Panc1 (cell line): ENCODE measurements around the gene HOXB3. TPM values are rescaled to one million over a fixed set of nuclear protein-coding genes. Genes with fewer than 3 reads are reported as not detected.

Experiments used
- ATAC-seq: fragments of 200-7000 bp; cut with Tn5 transposase; 2 replicates; pipeline ENCODE4 v1.9.1; 2020; ENCODE audit warnings: mild to moderate bottlenecking, moderate library complexity
- BruUV-seq: library from RNA; stranded (reverse); fragments of 400-500 nt; replicated peaks from 2 replicates; lab custom pipeline; 2021; lab: Mats Ljungman, UMichigan
- CTCF ChIA-PET: fragments of 300-600 bp; sonication (Branson Sonifier 250); formaldehyde crosslinking; loops from one replicate; lab custom pipeline; 2022; ENCODE audit warnings: antibody characterized with exemption; lab: Charles Lee
- POLR2A ChIA-PET: fragments of 300-600 bp; sonication (Branson Sonifier 250); formaldehyde crosslinking; loops from one replicate; lab custom pipeline; 2022; ENCODE audit warnings: antibody characterized with exemption; lab: Charles Lee
- DNase-seq: peaks from one replicate; pipeline ENCODE4 v3.0.0-alpha.2; 2010; ENCODE audit warnings: low read depth, low spot score
- H3K27ac ChIP-seq: 2 replicates; pipeline ENCODE4 v1.5.1; 2011; ENCODE audit warnings: mild to moderate bottlenecking, low read length, inconsistent platforms
- H3K27me3 ChIP-seq: fragments of 200-500 bp; sonication (Bioruptor generic); 2 replicates; pipeline ENCODE4 v1.6.0; 2014; ENCODE audit warnings: low read length, inconsistent platforms; ENCODE audit not compliant: control insufficient read depth, insufficient read depth
- H3K36me3 ChIP-seq: fragments of 200-500 bp; sonication (Bioruptor generic); 2 replicates; pipeline ENCODE4 v1.5.1; 2014; ENCODE audit warnings: inconsistent platforms, mild to moderate bottlenecking, low read length, moderate library complexity; ENCODE audit not compliant: control insufficient read depth, insufficient read depth
- H3K4me1 ChIP-seq: 2 replicates; pipeline ENCODE4 v1.5.1; 2011; ENCODE audit warnings: inconsistent platforms, mild to moderate bottlenecking, low read length, moderate library complexity; ENCODE audit not compliant: control insufficient read depth, insufficient read depth
- H3K4me3 ChIP-seq, 2 experiments: 2 replicates each; pipeline ENCODE4 v1.5.1; 2011 to 2012; ENCODE audit warnings: low read depth in 2 of 2, low read length in 2 of 2, mild to moderate bottlenecking in 2 of 2, inconsistent platforms in 1 of 2, moderate library complexity in 1 of 2
- H3K9me3 ChIP-seq: fragments of 200-500 bp; sonication (Bioruptor generic); 2 replicates; pipeline ENCODE4 v1.5.1; 2014; ENCODE audit warnings: low read depth, mild to moderate bottlenecking, inconsistent platforms, low read length, moderate library complexity; ENCODE audit not compliant: control insufficient read depth, insufficient read depth
- POLR2AphosphoS5 ChIP-seq: IDR thresholded peaks from 2 replicates; pipeline ENCODE4 v1.6.1; 2012; ENCODE audit warnings: mild to moderate bottlenecking, low read depth, low read length, moderate library complexity
- SIN3A ChIP-seq: IDR thresholded peaks from 2 replicates; pipeline ENCODE4 v1.6.1; 2012; ENCODE audit warnings: low read depth, mild to moderate bottlenecking, low read length, moderate library complexity, borderline replicate concordance; ENCODE audit not compliant: insufficient read depth
- TCF7L2 ChIP-seq: IDR thresholded peaks from 2 replicates; pipeline ENCODE4 v1.6.1; 2011; ENCODE audit warnings: mild to moderate bottlenecking, low read depth, low read length, inconsistent platforms
- in situ Hi-C: cut with HindIII; loops from 2 replicates; pipeline ENCODE4 v1.10.0; 2016; ENCODE audit warnings: low sequenced_read_pairs, low pct_unique_long_range_greater_than_20kb
- intact Hi-C: fragments of 100-400 bp; cut with micrococcal nuclease; formaldehyde crosslinking; loops from one replicate; pipeline ENCODE4 v1.10.0; 2022; ENCODE audit not compliant: unreplicated experiment
- total RNA-seq: library from RNA; stranded (reverse); gene quantifications from one replicate; pipeline ENCODE4 v1.2.1, GENCODE V29; 2021; ENCODE audit not compliant: unreplicated experiment
- TF ChIP-seq, protein P1 (sequence below): fragments of 450-650 bp; IDR thresholded peaks from 2 replicates; pipeline ENCODE4 v1.5.1; 2017; ENCODE audit warnings: mild to moderate bottlenecking
- TF ChIP-seq, protein P2 (sequence below), 2 experiments: IDR thresholded peaks; 2 replicates each; pipeline ENCODE4 v1.6.1; 2011 to 2012; ENCODE audit warnings: low read depth in 2 of 2, control low read depth in 1 of 2, low read length in 1 of 2, mild to moderate bottlenecking in 1 of 2, moderate library complexity in 1 of 2; ENCODE audit not compliant: insufficient read depth in 1 of 2

Gene HOXB3
- total RNA-seq, 1 experiment from 2014 or later, result 127 TPM

DNA sequence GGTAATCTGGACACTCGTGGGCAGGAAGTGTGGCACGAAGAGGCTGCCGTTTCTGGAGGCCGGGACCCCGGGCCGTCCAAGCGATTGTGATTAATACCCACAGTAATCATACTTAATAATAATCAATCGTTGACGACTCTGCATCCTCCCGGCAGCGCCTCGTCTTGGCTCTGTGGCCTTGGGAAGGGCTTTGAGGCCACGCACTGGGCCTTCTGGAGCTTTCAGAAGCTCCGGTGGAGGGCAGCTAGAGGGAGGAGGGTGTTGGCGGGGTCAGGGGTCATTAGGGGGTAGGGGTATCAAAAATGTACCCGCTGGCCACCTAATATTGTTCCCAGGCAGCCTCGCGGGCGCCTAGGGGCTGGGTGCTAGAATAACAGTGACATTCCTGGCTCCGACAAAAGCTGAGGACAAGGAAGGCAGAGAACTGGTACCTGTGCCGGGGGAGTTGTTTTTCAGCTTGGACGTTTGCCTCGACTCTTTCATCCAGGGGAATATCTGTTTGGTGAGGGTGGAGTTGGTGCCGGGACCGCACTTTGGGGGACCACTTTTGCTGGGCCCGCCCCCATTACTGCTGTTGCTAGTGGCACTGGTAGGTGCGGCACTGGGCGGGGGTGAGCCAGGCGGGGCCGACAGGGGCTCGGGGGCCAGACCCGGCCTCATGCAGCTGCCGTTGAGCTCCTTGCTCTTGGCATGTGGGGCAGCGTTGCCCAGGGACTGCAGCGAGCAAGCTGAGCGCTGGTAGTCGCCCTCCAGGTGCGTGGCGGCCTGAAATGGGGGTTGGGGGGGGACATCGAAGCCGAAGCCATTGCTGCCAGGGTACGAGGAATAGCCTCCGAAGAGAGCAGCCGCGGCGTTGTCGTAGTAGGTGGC, 38.2 kb downstream of the HOXB3 start:
- no peak for ATAC-seq
- DNase-seq, result no peak
- peaks cover 26% of the 10 kb centered on the region for H3K36me3 ChIP-seq
- no peaks in the 10 kb centered on the region for H3K9me3 ChIP-seq
- BruUV-seq, result no TSS peak
- H3K4me3 ChIP-seq, result no peak overlapping the region
- intact Hi-C loops (no loop called here), in situ Hi-C loops (no loop called here)
- POLR2A ChIA-PET, result no interaction called here
- H3K4me1 ChIP-seq, result peaks cover 79% of the 10 kb centered on the region
- CTCF ChIA-PET, result interaction anchor here (0.7 to 0.9 kb wide), 3 partner anchors 11 to 51 kb away, joined by 3 to 4 read pairs (median 3); no protein-coding TSS in a partner anchor
- no peaks in the 10 kb centered on the region for H3K27me3 ChIP-seq
- peak overlapping the region; percentile 91 for H3K27ac ChIP-seq
- TF ChIP-seq, protein P1, sequence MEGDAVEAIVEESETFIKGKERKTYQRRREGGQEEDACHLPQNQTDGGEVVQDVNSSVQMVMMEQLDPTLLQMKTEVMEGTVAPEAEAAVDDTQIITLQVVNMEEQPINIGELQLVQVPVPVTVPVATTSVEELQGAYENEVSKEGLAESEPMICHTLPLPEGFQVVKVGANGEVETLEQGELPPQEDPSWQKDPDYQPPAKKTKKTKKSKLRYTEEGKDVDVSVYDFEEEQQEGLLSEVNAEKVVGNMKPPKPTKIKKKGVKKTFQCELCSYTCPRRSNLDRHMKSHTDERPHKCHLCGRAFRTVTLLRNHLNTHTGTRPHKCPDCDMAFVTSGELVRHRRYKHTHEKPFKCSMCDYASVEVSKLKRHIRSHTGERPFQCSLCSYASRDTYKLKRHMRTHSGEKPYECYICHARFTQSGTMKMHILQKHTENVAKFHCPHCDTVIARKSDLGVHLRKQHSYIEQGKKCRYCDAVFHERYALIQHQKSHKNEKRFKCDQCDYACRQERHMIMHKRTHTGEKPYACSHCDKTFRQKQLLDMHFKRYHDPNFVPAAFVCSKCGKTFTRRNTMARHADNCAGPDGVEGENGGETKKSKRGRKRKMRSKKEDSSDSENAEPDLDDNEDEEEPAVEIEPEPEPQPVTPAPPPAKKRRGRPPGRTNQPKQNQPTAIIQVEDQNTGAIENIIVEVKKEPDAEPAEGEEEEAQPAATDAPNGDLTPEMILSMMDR, result no peak
- TF ChIP-seq, protein P2, sequence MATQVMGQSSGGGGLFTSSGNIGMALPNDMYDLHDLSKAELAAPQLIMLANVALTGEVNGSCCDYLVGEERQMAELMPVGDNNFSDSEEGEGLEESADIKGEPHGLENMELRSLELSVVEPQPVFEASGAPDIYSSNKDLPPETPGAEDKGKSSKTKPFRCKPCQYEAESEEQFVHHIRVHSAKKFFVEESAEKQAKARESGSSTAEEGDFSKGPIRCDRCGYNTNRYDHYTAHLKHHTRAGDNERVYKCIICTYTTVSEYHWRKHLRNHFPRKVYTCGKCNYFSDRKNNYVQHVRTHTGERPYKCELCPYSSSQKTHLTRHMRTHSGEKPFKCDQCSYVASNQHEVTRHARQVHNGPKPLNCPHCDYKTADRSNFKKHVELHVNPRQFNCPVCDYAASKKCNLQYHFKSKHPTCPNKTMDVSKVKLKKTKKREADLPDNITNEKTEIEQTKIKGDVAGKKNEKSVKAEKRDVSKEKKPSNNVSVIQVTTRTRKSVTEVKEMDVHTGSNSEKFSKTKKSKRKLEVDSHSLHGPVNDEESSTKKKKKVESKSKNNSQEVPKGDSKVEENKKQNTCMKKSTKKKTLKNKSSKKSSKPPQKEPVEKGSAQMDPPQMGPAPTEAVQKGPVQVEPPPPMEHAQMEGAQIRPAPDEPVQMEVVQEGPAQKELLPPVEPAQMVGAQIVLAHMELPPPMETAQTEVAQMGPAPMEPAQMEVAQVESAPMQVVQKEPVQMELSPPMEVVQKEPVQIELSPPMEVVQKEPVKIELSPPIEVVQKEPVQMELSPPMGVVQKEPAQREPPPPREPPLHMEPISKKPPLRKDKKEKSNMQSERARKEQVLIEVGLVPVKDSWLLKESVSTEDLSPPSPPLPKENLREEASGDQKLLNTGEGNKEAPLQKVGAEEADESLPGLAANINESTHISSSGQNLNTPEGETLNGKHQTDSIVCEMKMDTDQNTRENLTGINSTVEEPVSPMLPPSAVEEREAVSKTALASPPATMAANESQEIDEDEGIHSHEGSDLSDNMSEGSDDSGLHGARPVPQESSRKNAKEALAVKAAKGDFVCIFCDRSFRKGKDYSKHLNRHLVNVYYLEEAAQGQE (IDR thresholded peaks at IDR 0.05; ENCODE audit: insufficient read depth in 1 of 2, low read depth in 2 of 2, low read length in 1 of 2), result 0 out of 4 replicates have a peak, but pooled peaks of 1 of the 2 experiments have one; percentile 41
- TF ChIP-seq POLR2AphosphoS5, result peak; percentile 31
- no peak for TF ChIP-seq TCF7L2
- TF ChIP-seq SIN3A, result 0 out of 2 replicates have a peak, but pooled peaks have one; percentile 26

DNA sequence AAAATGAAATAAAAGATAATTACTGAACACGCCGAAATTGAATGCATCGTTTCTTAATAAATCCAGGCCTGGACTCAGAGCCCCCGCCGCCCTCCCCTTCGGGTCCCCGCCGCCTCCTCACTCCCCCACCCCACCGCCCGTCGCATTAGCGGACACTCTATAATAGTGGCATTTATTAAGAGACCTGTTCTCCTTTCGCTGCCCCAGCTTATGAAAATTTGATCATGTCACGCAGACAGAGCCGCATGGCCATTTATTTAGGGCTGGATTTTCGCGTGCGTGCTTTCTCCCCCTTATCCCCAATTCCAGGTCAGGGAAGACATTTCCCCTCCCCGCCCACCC, 38.9 kb downstream of the HOXB3 start:
- ChIA-PET POLR2A (no interaction called here), CTCF (no interaction called here)
- peaks cover 79% of the 10 kb centered on the region for H3K4me1 ChIP-seq
- H3K27ac ChIP-seq, result peak overlapping the region; percentile 91
- H3K4me3 ChIP-seq, result no peak overlapping the region
- H3K36me3 ChIP-seq, result peaks cover 26% of the 10 kb centered on the region
- TF ChIP-seq TCF7L2 (no peak), SIN3A (no peak), POLR2AphosphoS5 (no peak)
- TF ChIP-seq, protein P1, result no peak
- TF ChIP-seq, protein P2 (IDR thresholded peaks at IDR 0.05; ENCODE audit: insufficient read depth in 1 of 2, low read depth in 2 of 2, low read length in 1 of 2), result no peak
- intact Hi-C loops, result no loop called here
- no TSS peak for BruUV-seq
- H3K9me3 ChIP-seq, result no peaks in the 10 kb centered on the region
- in situ Hi-C loops, result no loop called here
- DNase-seq, result no peak
- H3K27me3 ChIP-seq, result no peaks in the 10 kb centered on the region
- ATAC-seq, result no peak
